T-helper 2 cell (primary cell): ENCODE measurements around the gene AQP2.

Experiments
- DNase-seq, 5 experiments: peaks; one replicate each; pipeline versions ENCODE4 v3.0.0 to v3.0.0-alpha.2; 2012 to 2022

The AQP2 gene

GRCh38 chr12:49955899-49956662, 5.5 kb downstream of the AQP2 start:
- no peak for DNase-seq

GRCh38 chr12:49956663-49957569, 6.4 kb downstream of the AQP2 start:
- no peak for DNase-seq

- no peak for DNase-seq
These were observed 7.0 kb downstream of the AQP2 start for GRCh38 chr12:49957570-49957967.

- DNase-seq, result no peak
These were observed 9.3 kb downstream of the AQP2 start for GRCh38 chr12:49959685-49960473.

GRCh38 chr12:49960474-49961110, 10.1 kb downstream of the AQP2 start:
- DNase-seq, result no peak

GRCh38 chr12:49961111-49961922, 10.8 kb downstream of the AQP2 start, which contains the start of gene AQP5:
AQP5 (plus strand) TSS chr12:49961872; CDS start chr12:49962018, 146 bp downstream.
- DNase-seq, result no peak

GRCh38 chr12:49961993-49962764, 11.6 kb downstream of the AQP2 start:
- DNase-seq, result no peak

- no peak for DNase-seq
These were observed 12.6 kb downstream of the AQP2 start for GRCh38 chr12:49962861-49963765.

- no peak for DNase-seq
These were observed 13.7 kb downstream of the AQP2 start for GRCh38 chr12:49963976-49964815.

GRCh38 chr12:49964849-49965624, 14.5 kb downstream of the AQP2 start:
- no peak for DNase-seq

GRCh38 chr12:49965836-49966235, 15.3 kb downstream of the AQP2 start:
- no peak for DNase-seq

GRCh38 chr12:49966511-49967041, 16.0 kb downstream of the AQP2 start:
- no peak for DNase-seq

- DNase-seq, result peak; percentile 77 to 92 (median 87)
These were observed 16.7 kb downstream of the AQP2 start for GRCh38 chr12:49967042-49967776.

GRCh38 chr12:49967777-49968250, 17.3 kb downstream of the AQP2 start:
- DNase-seq, result no peak

GRCh38 chr12:49968471-49968870, 17.9 kb downstream of the AQP2 start:
- no peak for DNase-seq

GRCh38 chr12:49969027-49969426, 18.5 kb downstream of the AQP2 start:
- no peak for DNase-seq
